Esophagus muscularis mucosa (tissue), 4 donors: ENCODE data around the gene UPF3A.

Source experiments
- CTCF ChIP-seq, 3 experiments: fragments of 200-600 bp in 2 of 3; fragments of 450-650 bp in 1 of 3; sonication (generic) in 2 of 3; IDR thresholded peaks; one replicate each; pipeline ENCODE4 v1.5.1; 2017 to 2019; ENCODE audit warnings: antibody characterized with exemption in 3 of 3, mild to moderate bottlenecking in 2 of 3, moderate library complexity in 1 of 3
- EP300 ChIP-seq: sonication (generic); formaldehyde crosslinking; IDR thresholded peaks from one replicate; pipeline ENCODE4 v1.6.1; 2017; ENCODE audit warnings: antibody characterized with exemption
- POLR2A ChIP-seq: fragments of 450-650 bp; IDR thresholded peaks from one replicate; pipeline ENCODE4 v1.6.1; 2017; ENCODE audit warnings: antibody characterized with exemption, moderate library complexity, mild to moderate bottlenecking, low read depth
- POLR2AphosphoS5 ChIP-seq, 2 donors: sonication (generic); formaldehyde crosslinking; IDR thresholded peaks; one replicate each; pipeline ENCODE4 v1.6.1; 2017; ENCODE audit warnings: antibody characterized with exemption in 2 of 2

DNA sequence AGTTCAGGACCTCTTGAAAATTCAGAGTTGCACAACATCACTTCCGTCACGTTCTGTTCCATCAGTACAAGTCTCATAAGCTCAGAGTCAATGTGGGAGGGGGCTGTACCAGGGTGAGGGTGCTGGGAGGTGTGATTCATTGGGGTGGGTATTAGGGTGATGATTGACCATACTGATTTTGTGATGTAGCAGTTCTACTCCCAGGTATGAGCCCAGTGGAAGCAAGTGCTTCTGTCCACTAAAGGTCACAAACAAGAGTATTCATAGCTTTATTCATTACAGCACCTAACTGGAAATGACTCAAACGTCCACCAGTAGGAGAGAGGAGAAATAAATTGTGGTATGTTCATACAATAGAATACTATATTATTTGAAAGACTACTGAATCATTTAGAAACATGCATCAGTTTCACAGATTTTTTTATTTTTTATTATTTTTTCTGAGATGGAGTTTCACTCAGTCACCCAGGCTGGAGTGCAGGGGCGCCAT is 12.1 kb upstream of the UPF3A start:
- no peak for TF ChIP-seq POLR2AphosphoS5 (IDR thresholded peaks at IDR 0.05)
- TF ChIP-seq EP300, result no peak
- no peak for TF ChIP-seq CTCF (IDR thresholded peaks at IDR 0.05)
- TF ChIP-seq POLR2A, result no peak
